Activated CD4-positive, alpha-beta T cell treated with anti-CD3 and anti-CD28 coated beads, Interleukin-2, amount 50 U/mL, for 48 hours (primary cell): Measurements from ENCODE around the gene CETN2.
"Not testable (repeated sequence)": the region's sequence is repeated elsewhere in the genome, so short reads cannot be mapped to it uniquely, and the experiment has no call there.

Experiments
- DNase-seq, 2 experiments: peaks; one replicate each; pipeline ENCODE4 v3.0.0-alpha.2; 2020

The CETN2 gene

GRCh38 chrX:152830312-152831305 lies at the start of gene CETN2, which contains the start of gene NSDHL:
Gene CETN2 (minus strand): TSS chrX:152830757. CDS start chrX:152830710, 47 bp downstream.
Gene NSDHL (plus strand): TSS chrX:152831063. CDS start chrX:152846325, 15,262 bp downstream.
- peak; percentile 91 to 93 for DNase-seq

GRCh38 chrX:152878976-152879755 lies 48.6 kb upstream of the CETN2 start:
- no peak for DNase-seq

GRCh38 chrX:152876931-152877840 lies 46.6 kb upstream of the CETN2 start:
- no peak for DNase-seq

GRCh38 chrX:152873361-152873760 lies 42.8 kb upstream of the CETN2 start:
- DNase-seq = no peak

- no peak for DNase-seq
Observed at GRCh38 chrX:152872522-152872921, 42.0 kb upstream of the CETN2 start.

- DNase-seq = no peak
Observed at GRCh38 chrX:152871260-152871659, 40.7 kb upstream of the CETN2 start.

GRCh38 chrX:152869972-152870371 lies 39.4 kb upstream of the CETN2 start:
- DNase-seq = no peak

GRCh38 chrX:152866386-152866785 lies 35.8 kb upstream of the CETN2 start:
- no peak for DNase-seq

GRCh38 chrX:152865232-152865920 lies 34.8 kb upstream of the CETN2 start:
- DNase-seq = no peak

GRCh38 chrX:152861826-152862225 lies 31.3 kb upstream of the CETN2 start:
- DNase-seq = no peak

- DNase-seq = no peak
Observed at GRCh38 chrX:152861116-152861515, 30.6 kb upstream of the CETN2 start.

- DNase-seq = no peak
Observed at GRCh38 chrX:152853986-152854385, 23.4 kb upstream of the CETN2 start.

- no peak for DNase-seq
Observed at GRCh38 chrX:152850465-152850864, 19.9 kb upstream of the CETN2 start.

GRCh38 chrX:152847281-152847680 lies 16.7 kb upstream of the CETN2 start:
- DNase-seq = no peak

- no peak for DNase-seq
Observed at GRCh38 chrX:152845618-152846240, 15.2 kb upstream of the CETN2 start.

- DNase-seq = no peak
Observed at GRCh38 chrX:152844256-152844655, 13.7 kb upstream of the CETN2 start.

- DNase-seq = no peak
Observed at GRCh38 chrX:152843852-152844251, 13.3 kb upstream of the CETN2 start.

- no peak for DNase-seq
Observed at GRCh38 chrX:152842772-152843338, 12.3 kb upstream of the CETN2 start.

GRCh38 chrX:152835470-152835869 lies 4.9 kb upstream of the CETN2 start:
- DNase-seq = not testable (repeated sequence)

- no peak for DNase-seq
Observed at GRCh38 chrX:152833378-152833777, 2.8 kb upstream of the CETN2 start.

GRCh38 chrX:152832520-152832919 lies 2.0 kb upstream of the CETN2 start:
- no peak for DNase-seq
